ENCODE data around the gene NAXD. TPM values are rescaled to one million over a fixed set of nuclear protein-coding genes. Genes with fewer than 3 reads are reported as not detected.
A peak's percentile ranks its signal among the peaks of the same experiment; 100 is the strongest.

Gene NAXD
- total RNA-seq, 2 donors from 2014 or later, result 35.9 to 36.4 TPM

GRCh38 chr13:110677731-110678545, 62.6 kb downstream of the NAXD start:
- DNase-seq (no peak), ATAC-seq (no peak)
- intact Hi-C loops (cut with DNase I, micrococcal nuclease), result no loop called here

GRCh38 chr13:110680852-110681251, 65.5 kb downstream of the NAXD start:
- intact Hi-C loops (cut with DNase I, micrococcal nuclease), result no loop called here
- DNase-seq (no peak), ATAC-seq (peak; percentile 32)

GRCh38 chr13:110681868-110682550, 66.7 kb downstream of the NAXD start:
- ATAC-seq (no peak), DNase-seq (no peak)
- intact Hi-C loops (cut with DNase I, micrococcal nuclease), result no loop called here

GRCh38 chr13:110682746-110683145, 67.4 kb downstream of the NAXD start:
- intact Hi-C loops (cut with DNase I, micrococcal nuclease), result no loop called here
- no peak for DNase-seq
- ATAC-seq, result no peak

GRCh38 chr13:110683203-110683883, 68.0 kb downstream of the NAXD start:
- intact Hi-C loops (cut with DNase I, micrococcal nuclease), result no loop called here

GRCh38 chr13:110683921-110684320, 68.6 kb downstream of the NAXD start:
- no peak for DNase-seq
- intact Hi-C loops (cut with DNase I, micrococcal nuclease), result no loop called here
- ATAC-seq, result no peak

More at GRCh38 chr13:110683203-110683883, 68.0 kb downstream of the NAXD start:
- no peak for DNase-seq
- ATAC-seq, result peak; percentile 54

- DNase-seq, result no peak
- peak; percentile 26 for ATAC-seq
- intact Hi-C loops (cut with DNase I, micrococcal nuclease), result no loop called here
Observed at GRCh38 chr13:110684388-110685056, 69.2 kb downstream of the NAXD start.

- peak in 1 of 2 donors; percentile 66 for DNase-seq
- peak; percentile 79 for ATAC-seq
- intact Hi-C loops (cut with DNase I, micrococcal nuclease), result no loop called here
Observed at GRCh38 chr13:110685305-110686020, 70.1 kb downstream of the NAXD start.

GRCh38 chr13:110687736-110688135, 72.4 kb downstream of the NAXD start:
- intact Hi-C loops (cut with DNase I, micrococcal nuclease), result no loop called here
- ATAC-seq (no peak), DNase-seq (no peak)

- intact Hi-C loops (cut with DNase I, micrococcal nuclease), result no loop called here
- no peak for ATAC-seq
Observed at GRCh38 chr13:110689041-110689440, 73.7 kb downstream of the NAXD start.

More at GRCh38 chr13:110689041-110689440, 73.7 kb downstream of the NAXD start:
- no peak for DNase-seq

Other genes with a start within 250 kb of the NAXD start
- 10 to 100 TPM; 37.1 to 53.5 TPM for gene RAB20, start 53.8 kb upstream of the NAXD start, total RNA-seq
- 10 to 100 TPM; 38.4 to 55.8 TPM for gene CARS2, start 90.6 kb downstream of the NAXD start, total RNA-seq
- gene ING1, start 98.2 kb downstream of the NAXD start, total RNA-seq, result 10 to 100 TPM; 13.2 to 15.2 TPM